HEK293 (cell line): ENCODE measurements around the gene RPE65.
A peak's percentile ranks its signal among the peaks of the same experiment; 100 is the strongest.

ENCODE experiments used
- CTCF ChIA-PET: fragments of 350-600 bp; formaldehyde crosslinking; extraction: SDS; loops from one replicate; lab custom pipeline; 2021; ENCODE audit warnings: antibody characterized with exemption; lab: Yijun Ruan, JAX
- POLR2A ChIA-PET: fragments of 300-600 bp; formaldehyde crosslinking; extraction: SDS; loops from one replicate; lab custom pipeline; 2020; ENCODE audit warnings: antibody characterized with exemption, inconsistent platforms; lab: Yijun Ruan, JAX
- H3K27ac ChIP-seq: fragments of 200-500 bp; sonication (Bioruptor generic); 2 replicates; pipeline ENCODE4 v1.5.1; 2014; ENCODE audit warnings: low read depth, low read length, control low read depth, inconsistent platforms; ENCODE audit errors: extremely low read depth
- H3K36me3 ChIP-seq, 2 experiments: fragments of 200-500 bp in 1 of 2; sonication (Bioruptor generic) in 1 of 2; 1 replicate in 1 of 2; 2 replicates in 1 of 2; pipeline ENCODE4 v1.5.1; 2014 to 2017; ENCODE audit warnings: inconsistent platforms in 2 of 2, low read length in 2 of 2; ENCODE audit not compliant: control insufficient read depth in 2 of 2, insufficient read depth in 1 of 2
- H3K4me1 ChIP-seq: fragments of 200-500 bp; sonication (Bioruptor generic); 2 replicates; pipeline ENCODE4 v1.5.1; 2014; ENCODE audit warnings: mild to moderate bottlenecking, low read length, inconsistent platforms; ENCODE audit not compliant: control insufficient read depth, insufficient read depth
- H3K4me3 ChIP-seq: 2 replicates; pipeline ENCODE4 v1.5.1; 2011; ENCODE audit warnings: low read depth, mild to moderate bottlenecking, control low read depth, low read length, moderate library complexity
- H3K9me3 ChIP-seq: fragments of 200-500 bp; sonication (Bioruptor generic); 2 replicates; pipeline ENCODE4 v1.5.1; 2014; ENCODE audit warnings: low read depth, low read length, inconsistent platforms; ENCODE audit not compliant: control insufficient read depth, insufficient read depth
- FEZF1 ChIP-seq: fragments of 450-650 bp; formaldehyde crosslinking; IDR thresholded peaks from 2 replicates; pipeline ENCODE4 v1.5.1; 2016; ENCODE audit warnings: missing biosample characterization, missing genetic modification characterization
- IKZF3 ChIP-seq: fragments of 450-650 bp; IDR thresholded peaks from 2 replicates; pipeline ENCODE4 v1.5.0; 2018; ENCODE audit warnings: missing biosample characterization, mild to moderate bottlenecking, missing genetic modification characterization, moderate library complexity
- KLF1 ChIP-seq: fragments of 450-650 bp; formaldehyde crosslinking; IDR thresholded peaks from 2 replicates; pipeline ENCODE4 v1.5.1; 2016; ENCODE audit warnings: missing biosample characterization, missing genetic modification characterization
- MEIS1 ChIP-seq: sonication (generic); formaldehyde crosslinking; IDR thresholded peaks from 2 replicates; pipeline ENCODE4 v1.8.1; 2022; ENCODE audit warnings: missing genetic modification reagents, mild to moderate bottlenecking, borderline replicate concordance
- PRDM10 ChIP-seq: fragments of 450-650 bp; formaldehyde crosslinking; IDR thresholded peaks from 2 replicates; pipeline ENCODE4 v1.5.1; 2016; ENCODE audit warnings: missing biosample characterization, missing genetic modification characterization
- PRDM4 ChIP-seq: fragments of 450-650 bp; formaldehyde crosslinking; IDR thresholded peaks from 2 replicates; pipeline ENCODE4 v1.5.1; 2017; ENCODE audit warnings: missing biosample characterization, missing genetic modification characterization
- REST ChIP-seq: fragments of 450-650 bp; formaldehyde crosslinking; IDR thresholded peaks from 2 replicates; pipeline ENCODE4 v1.5.1; 2016; ENCODE audit warnings: missing biosample characterization, missing genetic modification characterization
- SCRT2 ChIP-seq: fragments of 450-650 bp; formaldehyde crosslinking; IDR thresholded peaks from 2 replicates; pipeline ENCODE4 v1.5.1; 2016; ENCODE audit warnings: missing biosample characterization, missing genetic modification characterization
- SP2 ChIP-seq: fragments of 450-650 bp; formaldehyde crosslinking; IDR thresholded peaks from 2 replicates; pipeline ENCODE4 v1.5.1; 2016; ENCODE audit warnings: missing biosample characterization, missing genetic modification characterization
- ZNF114 ChIP-seq: fragments of 450-650 bp; formaldehyde crosslinking; IDR thresholded peaks from 2 replicates; pipeline ENCODE4 v1.5.0; 2017; ENCODE audit warnings: missing biosample characterization, missing genetic modification characterization
- ZNF221 ChIP-seq: fragments of 450-650 bp; formaldehyde crosslinking; IDR thresholded peaks from 2 replicates; pipeline ENCODE4 v1.5.1; 2017; ENCODE audit warnings: missing biosample characterization, missing genetic modification characterization, borderline replicate concordance
- ZNF292 ChIP-seq: fragments of 450-650 bp; formaldehyde crosslinking; IDR thresholded peaks from 2 replicates; pipeline ENCODE4 v1.5.1; 2016; ENCODE audit warnings: low read depth, missing biosample characterization, missing genetic modification characterization, borderline replicate concordance
- ZNF449 ChIP-seq: fragments of 450-650 bp; formaldehyde crosslinking; IDR thresholded peaks from 2 replicates; pipeline ENCODE4 v1.5.1; 2017; ENCODE audit warnings: missing biosample characterization, mild to moderate bottlenecking, missing genetic modification characterization, moderate library complexity
- ZNF571 ChIP-seq: fragments of 450-650 bp; formaldehyde crosslinking; IDR thresholded peaks from 2 replicates; pipeline ENCODE4 v1.5.0; 2017; ENCODE audit warnings: missing biosample characterization, missing genetic modification characterization
- ZNF692 ChIP-seq: fragments of 450-650 bp; formaldehyde crosslinking; IDR thresholded peaks from 2 replicates; pipeline ENCODE4 v1.5.1; 2016; ENCODE audit warnings: missing biosample characterization, missing genetic modification characterization
- ZSCAN30 ChIP-seq: fragments of 450-650 bp; IDR thresholded peaks from 2 replicates; pipeline ENCODE4 v1.5.1; 2018; ENCODE audit warnings: missing biosample characterization, mild to moderate bottlenecking, missing genetic modification characterization, moderate library complexity

Gene RPE65

GRCh38 chr1:68449901-68450300 lies at the start of gene RPE65:
Gene RPE65, minus strand, starts transcription at chr1:68449954. Its CDS starts 49 bp downstream, at chr1:68449905.
- Histone ChIP-seq H3K36me3 (no peaks in the 10 kb centered on the region), H3K9me3 (no peaks in the 10 kb centered on the region), H3K4me1 (no peaks in the 10 kb centered on the region), H3K4me3 (no peak within 1 kb of the TSS), H3K27ac (no peak within 1 kb of the TSS)
- TF ChIP-seq ZNF692 (tag by site-specific recombination) (0 out of 2 replicates have a peak, but pooled peaks have one; percentile 28), ZSCAN30 (tag by site-specific recombination) (no peak)
- ChIA-PET CTCF (interaction anchor here (0.6 kb wide), 1 partner anchor 100 kb away, joined by 3 read pairs; no protein-coding TSS in a partner anchor), POLR2A (no interaction called here)

- Histone ChIP-seq H3K4me1 (no peaks in the 10 kb centered on the region), H3K27ac (no peak overlapping the region), H3K4me3 (peak overlapping the region; percentile 36), H3K36me3 (peaks cover 9 to 15% of the 10 kb centered on the region in 2 experiments), H3K9me3 (no peaks in the 10 kb centered on the region)
- ChIA-PET POLR2A (interaction anchor here (0.7 to 1.5 kb wide), 6 partner anchors 9 to 1573 kb away, joined by 3 to 4 read pairs (median 3); partner anchors contain the start of genes DNAI4 and MIER1), CTCF (interaction anchor here (0.5 to 1.0 kb wide), 2 partner anchors 17 to 374 kb away, joined by 3 to 5 read pairs; no protein-coding TSS in a partner anchor)
- TF ChIP-seq FEZF1 (tag by site-specific recombination) (no peak), ZNF114 (tag by site-specific recombination) (no peak), SCRT2 (tag by site-specific recombination) (0 out of 2 replicates have a peak, but pooled peaks have one; percentile 28), ZNF571 (tag by site-specific recombination) (no peak), ZNF292 (no peak), MEIS1 (CRISPR knock-in tag) (no peak), PRDM10 (tag by site-specific recombination) (peak; percentile 56), REST (tag by site-specific recombination) (no peak)
Measured at GRCh38 chr1:68497358-68497698, 47.6 kb upstream of the RPE65 start.

- ChIA-PET CTCF (interaction anchor here (0.5 to 1.0 kb wide), 3 partner anchors 17 to 373 kb away, joined by 3 to 5 read pairs (median 3); no protein-coding TSS in a partner anchor), POLR2A (interaction anchor here (0.5 to 1.5 kb wide), 7 partner anchors 9 to 1572 kb away, joined by 3 to 4 read pairs (median 3); partner anchors contain the start of genes DNAI4 and MIER1)
- Histone ChIP-seq H3K4me1 (no peaks in the 10 kb centered on the region), H3K4me3 (peak within 1 kb of the TSS; percentile 89), H3K36me3 (peaks cover 12 to 18% of the 10 kb centered on the region in 2 experiments), H3K27ac (peak within 1 kb of the TSS; percentile 90), H3K9me3 (no peaks in the 10 kb centered on the region)
- TF ChIP-seq ZNF449 (tag by site-specific recombination): peak; percentile 95
- TF ChIP-seq PRDM4: 0 out of 2 replicates have a peak, but pooled peaks have one; percentile 27
- peak; percentile 96 for TF ChIP-seq IKZF3 (tag by site-specific recombination)
- TF ChIP-seq SP2 (tag by site-specific recombination): peak; percentile 87
- no peak for TF ChIP-seq ZNF221 (tag by site-specific recombination)
- TF ChIP-seq ZNF114 (tag by site-specific recombination): no peak
- no peak for TF ChIP-seq KLF1 (tag by site-specific recombination)
Measured at GRCh38 chr1:68496680-68497357, 47.1 kb upstream of the RPE65 start, which contains the start of gene DEPDC1. Gene DEPDC1, minus strand, starts transcription at chr1:68497082. Its CDS starts 83 bp downstream, at chr1:68496999.
